Glutamatergic neuron (in vitro differentiated cells): ENCODE measurements around the gene NMNAT3. TPM values are rescaled to one million over a fixed set of nuclear protein-coding genes. Genes with fewer than 3 reads are reported as not detected.
A peak's percentile ranks its signal among the peaks of the same experiment; 100 is the strongest.

ENCODE experiments used
- DNase-seq: peaks from one replicate; pipeline ENCODE4 v3.0.0; 2022
- H3K27ac Mint-ChIP-seq: one replicate; pipeline ENCODE4 v1.8.0; 2020; ENCODE audit warnings: mild to moderate bottlenecking, mixed read lengths, inconsistent platforms; ENCODE audit not compliant: unreplicated experiment
- H3K27me3 Mint-ChIP-seq: one replicate; pipeline ENCODE4 v1.8.0; 2020; ENCODE audit warnings: mild to moderate bottlenecking, moderate library complexity, mixed read lengths, inconsistent platforms; ENCODE audit not compliant: unreplicated experiment
- H3K36me3 Mint-ChIP-seq: one replicate; pipeline ENCODE4 v1.8.0; 2020; ENCODE audit warnings: mild to moderate bottlenecking, mixed read lengths, inconsistent platforms; ENCODE audit not compliant: unreplicated experiment
- H3K4me1 Mint-ChIP-seq: one replicate; pipeline ENCODE4 v1.8.0; 2020; ENCODE audit warnings: mild to moderate bottlenecking, low read depth, mixed read lengths, inconsistent platforms; ENCODE audit not compliant: unreplicated experiment
- H3K4me3 Mint-ChIP-seq: one replicate; pipeline ENCODE4 v1.8.0; 2020; ENCODE audit warnings: mild to moderate bottlenecking, mixed read lengths, inconsistent platforms; ENCODE audit not compliant: unreplicated experiment
- H3K9me3 Mint-ChIP-seq: one replicate; pipeline ENCODE4 v1.8.0; 2020; ENCODE audit warnings: mild to moderate bottlenecking, moderate library complexity, mixed read lengths, inconsistent platforms; ENCODE audit not compliant: unreplicated experiment
- CTCF ChIP-seq: fragments of 200-600 bp; sonication (generic); IDR thresholded peaks from one replicate; pipeline ENCODE4 v1.5.0; 2021; ENCODE audit not compliant: partially characterized antibody, unreplicated experiment
- total RNA-seq: library from RNA; stranded (reverse); fragmentation: NEBNext Ultra II Directional; extraction: Animal tissue kit (Norgen Biotek cat#: 25700); gene quantifications from one replicate; pipeline ENCODE4 v1.2.1, GENCODE V29; 2021; ENCODE audit not compliant: unreplicated experiment

The NMNAT3 gene
- total RNA-seq, 1 donor from 2014 or later, result 0.61 TPM

DNA sequence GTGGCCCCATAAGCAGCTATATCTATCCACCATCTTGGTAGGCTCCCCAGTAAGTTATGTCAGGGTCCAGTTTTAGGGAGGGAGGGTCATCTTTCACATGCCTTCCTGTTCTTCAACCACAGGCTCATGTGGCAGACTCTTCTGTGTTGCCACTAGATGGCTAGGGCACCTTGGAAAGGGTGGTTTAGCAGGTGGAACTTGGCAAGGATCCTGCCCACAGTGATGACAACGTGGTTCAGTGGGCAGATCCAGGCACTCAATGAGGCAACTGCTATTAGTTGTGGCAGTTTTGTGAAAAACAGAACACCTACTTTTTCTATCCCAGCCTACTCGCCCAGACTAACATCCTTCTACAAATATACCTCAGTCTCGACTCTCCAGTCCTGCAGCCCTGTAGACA lies 131.0 kb downstream of the NMNAT3 start:
- no peak overlapping the region for H3K4me3 Mint-ChIP-seq
- peaks cover 4% of the 10 kb centered on the region for H3K27me3 Mint-ChIP-seq
- no peak for DNase-seq
- H3K27ac Mint-ChIP-seq, result no peak overlapping the region
- no peaks in the 10 kb centered on the region for H3K9me3 Mint-ChIP-seq
- peaks cover 5% of the 10 kb centered on the region for H3K4me1 Mint-ChIP-seq
- TF ChIP-seq CTCF, result no peak
- peaks cover 4% of the 10 kb centered on the region for H3K36me3 Mint-ChIP-seq

GRCh38 chr3:139541532-139542288 lies 136.1 kb downstream of the NMNAT3 start:
- TF ChIP-seq CTCF, result peak; percentile 30
- peaks cover 12% of the 10 kb centered on the region for H3K36me3 Mint-ChIP-seq
- peaks cover 23% of the 10 kb centered on the region for H3K9me3 Mint-ChIP-seq
- H3K4me3 Mint-ChIP-seq, result peak overlapping the region; percentile 89
- peaks cover 29% of the 10 kb centered on the region for H3K4me1 Mint-ChIP-seq
- H3K27me3 Mint-ChIP-seq, result peaks cover 21% of the 10 kb centered on the region
- peak overlapping the region; percentile 96 for H3K27ac Mint-ChIP-seq
- DNase-seq, result no peak

DNA sequence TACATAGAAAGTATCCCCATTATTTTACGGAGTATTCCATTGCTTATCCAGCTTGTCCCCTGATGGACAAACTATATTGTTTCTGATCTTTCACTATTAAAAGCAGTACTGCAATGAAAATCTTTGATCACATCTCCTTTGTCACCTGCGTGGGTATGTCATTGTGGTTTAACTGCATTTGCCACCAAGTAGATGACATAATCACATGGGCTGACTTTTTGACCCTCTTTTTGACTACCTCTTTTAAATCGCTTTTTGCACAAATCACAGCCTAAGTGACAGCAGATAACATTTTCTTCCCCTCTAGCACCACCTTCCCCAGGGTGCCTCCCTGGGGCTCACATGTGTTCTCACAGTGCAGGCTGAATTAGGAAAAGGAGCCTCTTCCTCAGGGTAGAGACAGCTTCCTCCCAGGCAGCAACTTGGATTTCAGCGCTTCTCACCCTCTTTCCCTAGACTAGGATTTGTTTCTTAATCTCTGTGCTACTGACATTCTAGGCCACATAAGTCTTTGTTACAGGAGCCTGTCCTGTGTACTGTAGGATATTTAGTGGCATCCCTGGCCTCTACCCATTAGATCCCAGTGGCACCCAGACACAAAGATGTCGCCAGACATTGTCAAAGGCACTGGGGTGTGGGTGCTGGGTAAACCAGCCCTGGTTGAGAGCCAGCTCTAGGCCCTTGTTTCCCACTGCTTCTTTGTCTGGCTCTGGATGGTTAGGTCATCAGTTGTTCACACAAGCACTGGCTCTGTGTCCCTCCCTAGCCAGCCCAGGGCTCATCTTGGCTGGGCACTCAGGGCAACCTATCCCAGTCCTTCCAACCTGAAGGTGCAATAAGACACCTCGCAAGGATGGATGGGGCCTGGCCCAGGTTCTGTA lies 136.9 kb downstream of the NMNAT3 start:
- TF ChIP-seq CTCF, result no peak
- peaks cover 25% of the 10 kb centered on the region for H3K9me3 Mint-ChIP-seq
- DNase-seq, result no peak
- H3K4me3 Mint-ChIP-seq, result peak overlapping the region; percentile 89
- H3K4me1 Mint-ChIP-seq, result peaks cover 37% of the 10 kb centered on the region
- H3K27me3 Mint-ChIP-seq, result peaks cover 21% of the 10 kb centered on the region
- peak overlapping the region; percentile 96 for H3K27ac Mint-ChIP-seq
- H3K36me3 Mint-ChIP-seq, result peaks cover 12% of the 10 kb centered on the region

GRCh38 chr3:139538733-139539132 lies 139.0 kb downstream of the NMNAT3 start:
- peaks cover 28% of the 10 kb centered on the region for H3K27me3 Mint-ChIP-seq
- no peak for TF ChIP-seq CTCF
- peak overlapping the region; percentile 94 for H3K27ac Mint-ChIP-seq
- peak; percentile 28 for DNase-seq
- H3K9me3 Mint-ChIP-seq, result peaks cover 32% of the 10 kb centered on the region
- H3K4me3 Mint-ChIP-seq, result peak overlapping the region; percentile 89
- peaks cover 55% of the 10 kb centered on the region for H3K4me1 Mint-ChIP-seq
- peaks cover 12% of the 10 kb centered on the region for H3K36me3 Mint-ChIP-seq
